SK-MEL-5 (cell line): ENCODE results near the gene PNPLA2. TPM values are rescaled to one million over a fixed set of nuclear protein-coding genes. Genes with fewer than 3 reads are reported as not detected.
A peak's percentile ranks its signal among the peaks of the same experiment; 100 is the strongest.

ENCODE experiments used
- DNase-seq: peaks from one replicate; pipeline ENCODE4 v3.0.0-alpha.2; 2016; ENCODE audit warnings: low read depth, low spot score
- in situ Hi-C: cut with HindIII; loops from 2 replicates; pipeline ENCODE4 v1.10.0; 2016; ENCODE audit warnings: low sequenced_read_pairs, high pct_unique_total_duplicates, low pct_unique_long_range_greater_than_20kb
- total RNA-seq: library from RNA; depleted of rRNA; stranded (reverse); fragments of >200 nt; shearing (Covaris generic); gene quantifications from 2 replicates; pipeline ENCODE4 v1.2.3, GENCODE V29; 2014

PNPLA2 gene
- total RNA-seq, 1 experiment from 2014 or later, result 6.3 TPM

DNA sequence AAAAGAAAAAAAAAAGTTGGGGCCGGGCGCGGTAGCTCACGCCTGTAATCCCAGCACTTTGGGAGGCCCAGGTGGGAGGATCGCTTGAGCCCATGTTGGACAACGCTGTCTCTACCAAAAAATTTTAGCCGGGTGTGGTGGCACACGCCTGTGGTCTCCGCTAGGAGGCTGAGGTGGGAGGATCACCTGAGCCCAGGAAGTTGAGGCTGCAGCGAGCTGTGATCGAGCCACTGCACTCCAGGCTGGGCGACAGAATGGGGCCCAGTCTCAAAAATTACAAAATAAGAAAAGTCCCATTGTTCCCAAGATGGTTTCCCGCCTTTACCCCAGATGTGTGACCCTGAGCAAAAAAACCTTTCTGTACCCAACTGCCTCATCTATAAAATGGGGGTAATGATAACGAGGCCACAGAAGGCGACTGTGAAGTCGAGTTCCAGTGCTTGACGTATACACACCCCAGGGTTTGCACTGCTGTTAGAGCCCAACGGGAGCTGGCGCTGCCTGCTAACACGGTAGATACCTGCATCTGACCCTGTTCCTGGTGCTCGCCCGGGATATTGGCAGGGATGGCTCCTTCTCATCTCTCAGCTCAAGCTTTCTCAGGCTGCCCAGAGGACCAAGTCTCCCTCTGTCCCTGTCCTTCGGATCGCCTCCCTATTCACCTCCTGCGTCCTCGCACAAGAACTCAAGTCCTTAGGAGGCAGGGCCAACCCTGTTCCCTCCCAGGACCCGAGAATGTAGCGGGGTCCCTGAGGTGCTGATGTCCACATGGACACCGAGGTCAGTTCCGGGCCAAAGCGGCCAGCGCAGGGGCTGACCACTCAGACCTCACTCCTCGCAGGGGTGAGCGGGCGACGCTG lies 10.1 kb upstream of the PNPLA2 start:
- in situ Hi-C loops, result no loop called here

GRCh38 chr11:809287-810039 lies 9.3 kb upstream of the PNPLA2 start, which contains the start of gene RPLP2:
TSS of gene RPLP2 (plus strand) at chr11:809967. CDS start at chr11:810235, 268 bp downstream.
- in situ Hi-C loops, result no loop called here
- DNase-seq, result peak; percentile 96

More for the DNA sequence above, 10.1 kb upstream of the PNPLA2 start:
- no peak for DNase-seq

- in situ Hi-C loops, result no loop called here
- DNase-seq, result no peak
These were observed 8.6 kb upstream of the PNPLA2 start for GRCh38 chr11:810040-810567.

GRCh38 chr11:811446-812245 lies 7.1 kb upstream of the PNPLA2 start:
- in situ Hi-C loops, result no loop called here
- peak; percentile 70 for DNase-seq

GRCh38 chr11:812390-812789 lies 6.3 kb upstream of the PNPLA2 start:
- in situ Hi-C loops, result no loop called here
- no peak for DNase-seq

DNA sequence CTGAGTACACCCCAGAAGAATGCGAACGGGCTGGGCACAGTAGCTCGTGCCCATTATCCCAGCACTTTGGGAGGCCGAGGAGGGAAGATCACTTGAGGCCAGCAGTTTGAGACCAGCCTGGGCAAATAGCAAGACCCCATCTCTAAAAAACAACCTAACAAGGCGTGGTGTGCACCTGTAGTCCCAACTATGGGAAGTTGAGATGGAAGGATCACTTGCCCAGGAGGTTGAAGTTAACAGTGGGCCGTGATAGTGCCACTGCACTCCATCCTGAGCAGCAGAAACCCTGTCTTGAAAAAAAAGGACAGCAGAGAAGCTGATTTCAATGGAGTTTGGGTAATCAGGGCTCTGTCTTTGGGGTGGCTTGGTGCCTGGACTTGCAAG lies 5.7 kb upstream of the PNPLA2 start:
- in situ Hi-C loops, result no loop called here
- DNase-seq, result no peak

DNA sequence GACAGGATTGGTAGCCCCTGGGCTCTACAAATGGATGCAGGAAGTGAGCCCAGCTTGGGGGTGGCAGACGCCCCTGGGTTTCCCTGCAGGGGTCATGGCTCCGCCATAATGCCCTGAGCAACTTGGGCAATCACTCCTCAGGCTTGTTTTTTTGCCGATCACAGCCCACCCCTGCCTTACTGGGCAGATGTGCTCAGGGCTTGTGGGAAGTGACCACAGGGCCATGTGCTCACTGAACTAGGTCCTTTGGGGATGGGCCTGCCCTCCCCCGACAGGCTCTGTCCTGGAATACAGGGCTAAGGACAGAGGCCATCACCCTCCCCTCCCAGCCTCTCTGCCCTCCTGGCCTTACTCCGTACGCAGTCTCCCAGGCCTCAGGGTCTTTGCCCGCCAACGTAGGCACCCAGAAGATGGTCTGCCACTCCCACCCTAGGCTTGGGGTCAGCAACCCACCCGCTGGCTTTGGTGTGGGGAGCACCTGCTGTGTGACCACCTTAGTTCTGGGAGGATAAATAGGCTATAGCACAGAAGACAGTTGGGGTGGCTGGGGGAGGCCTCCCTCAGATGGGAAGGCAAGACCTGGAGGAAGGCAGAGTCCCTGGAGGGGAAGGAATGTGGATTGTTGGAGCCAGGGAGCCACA lies 5.1 kb upstream of the PNPLA2 start:
- no peak for DNase-seq

GRCh38 chr11:815675-816432 lies 2.9 kb upstream of the PNPLA2 start:
- no peak for DNase-seq
- in situ Hi-C loops, result no loop called here

More for the DNA sequence above, 5.1 kb upstream of the PNPLA2 start:
- in situ Hi-C loops, result no loop called here

- in situ Hi-C loops, result no loop called here
- DNase-seq, result no peak
These were observed 2.3 kb upstream of the PNPLA2 start for GRCh38 chr11:816433-816779.

DNA sequence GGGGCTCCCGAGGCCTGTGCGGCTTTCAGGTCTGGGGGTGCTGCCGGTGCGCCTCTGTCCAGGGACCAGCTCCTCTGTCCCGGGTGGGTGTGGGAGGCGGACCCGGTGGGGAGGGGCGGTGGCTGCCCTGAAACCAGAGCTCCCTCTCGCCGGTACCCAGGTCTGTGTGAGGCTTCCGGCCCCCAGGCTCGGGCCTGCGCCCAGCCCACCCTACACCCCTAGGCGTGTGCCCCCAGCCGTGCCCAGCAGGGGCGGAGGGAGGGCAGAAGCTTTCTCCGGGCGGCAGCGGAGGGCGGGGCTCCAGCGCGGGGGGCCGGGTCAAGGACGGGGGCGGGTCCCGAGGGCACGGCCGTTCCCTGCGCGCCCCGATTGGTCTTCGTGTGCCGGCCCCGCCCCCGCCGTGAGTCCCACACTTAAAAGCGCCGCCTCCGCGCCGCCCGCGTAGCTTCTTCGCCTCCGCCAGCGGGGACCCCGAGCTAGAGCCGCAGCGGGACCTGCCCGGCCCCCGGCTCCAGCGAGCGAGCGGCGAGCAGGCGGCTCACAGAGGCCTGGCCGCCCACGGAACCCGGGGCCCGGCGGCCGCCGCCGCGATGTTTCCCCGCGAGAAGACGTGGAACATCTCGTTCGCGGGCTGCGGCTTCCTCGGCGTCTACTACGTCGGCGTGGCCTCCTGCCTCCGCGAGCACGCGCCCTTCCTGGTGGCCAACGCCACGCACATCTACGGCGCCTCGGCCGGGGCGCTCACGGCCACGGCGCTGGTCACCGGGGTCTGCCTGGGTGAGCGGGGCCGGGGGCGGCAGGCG lies 616 bp downstream of the PNPLA2 start:
- DNase-seq, result peak; percentile 82
- in situ Hi-C loops, result no loop called here

GRCh38 chr11:819943-820649 lies 1.4 kb downstream of the PNPLA2 start:
- peak; percentile 70 for DNase-seq
- in situ Hi-C loops, result no loop called here

- DNase-seq, result no peak
- in situ Hi-C loops, result no loop called here
These were observed 2.2 kb downstream of the PNPLA2 start for GRCh38 chr11:820655-821511.

DNA sequence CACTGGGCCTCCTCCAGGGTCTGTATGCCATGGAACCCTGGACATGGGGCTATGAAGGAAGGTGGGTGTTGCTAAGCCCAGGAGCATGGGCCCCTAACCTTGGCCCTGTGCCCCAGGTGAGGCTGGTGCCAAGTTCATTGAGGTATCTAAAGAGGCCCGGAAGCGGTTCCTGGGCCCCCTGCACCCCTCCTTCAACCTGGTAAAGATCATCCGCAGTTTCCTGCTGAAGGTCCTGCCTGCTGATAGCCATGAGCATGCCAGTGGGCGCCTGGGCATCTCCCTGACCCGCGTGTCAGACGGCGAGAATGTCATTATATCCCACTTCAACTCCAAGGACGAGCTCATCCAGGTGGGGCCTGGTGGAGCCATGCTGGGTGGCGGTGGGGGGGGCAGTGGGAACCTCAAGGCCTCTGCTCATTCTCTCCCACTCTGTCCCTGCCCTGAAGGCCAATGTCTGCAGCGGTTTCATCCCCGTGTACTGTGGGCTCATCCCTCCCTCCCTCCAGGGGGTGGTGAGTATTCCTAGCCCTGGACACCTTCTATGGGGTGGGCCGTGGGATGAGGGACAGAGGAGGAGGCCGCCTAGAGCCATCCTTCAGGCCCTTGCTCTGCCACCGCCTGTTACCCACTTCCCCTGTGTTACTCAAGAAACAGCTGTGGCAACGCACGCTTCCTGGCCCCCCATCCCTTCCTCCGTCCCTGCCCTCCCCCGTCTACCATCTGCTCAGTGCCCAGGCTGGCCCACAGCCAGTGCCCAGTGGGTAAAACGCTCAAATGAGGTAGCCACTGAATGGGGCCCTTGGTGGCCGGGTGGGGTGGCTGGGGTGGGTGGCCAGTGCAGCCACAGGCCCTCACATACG lies 3.0 kb downstream of the PNPLA2 start:
- in situ Hi-C loops, result no loop called here
- DNase-seq, result no peak
